ENCODE results near the gene GRM7. TPM values are rescaled to one million over a fixed set of nuclear protein-coding genes. Genes with fewer than 3 reads are reported as not detected.
A peak's percentile ranks its signal among the peaks of the same experiment; 100 is the strongest.

GRM7 gene
- polyA plus RNA-seq, 12 donors, result 0.04 to 0.45 (median 0.19) TPM; not detected in 8

- no peak for DNase-seq
These were observed 637.8 kb downstream of the GRM7 start for GRCh38 chr3:7498715-7499114.

- DNase-seq, result no peak
These were observed 642.5 kb downstream of the GRM7 start for GRCh38 chr3:7503431-7503830.

GRCh38 chr3:7504886-7505775 lies 644.2 kb downstream of the GRM7 start:
- DNase-seq, result no peak

DNA sequence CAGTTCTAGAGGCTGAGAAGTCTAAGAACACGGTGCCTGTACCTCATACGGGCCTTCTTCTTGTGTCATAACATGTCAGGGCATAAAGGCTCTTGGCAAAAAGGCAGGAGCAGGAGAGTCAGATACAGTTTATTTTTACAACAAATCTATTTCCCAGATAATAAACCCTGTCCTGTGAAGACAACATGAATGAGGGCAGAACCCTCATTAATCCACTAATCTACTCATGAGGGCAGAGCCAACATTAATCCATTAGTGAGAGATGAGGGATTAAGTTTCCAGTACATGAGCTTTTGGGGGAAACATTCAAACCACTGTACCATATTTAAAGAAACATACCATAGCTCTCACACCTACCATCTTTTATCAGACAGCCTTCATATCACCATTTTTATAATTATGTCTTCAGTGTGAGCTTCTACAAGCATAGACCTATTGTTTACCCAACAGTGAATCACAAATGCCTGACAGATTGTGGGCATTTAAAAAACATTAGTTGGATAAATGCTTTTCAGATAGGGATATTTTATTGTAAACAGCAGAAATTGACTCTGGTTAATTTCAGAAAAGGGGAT lies 645.8 kb downstream of the GRM7 start:
- DNase-seq, result no peak

DNA sequence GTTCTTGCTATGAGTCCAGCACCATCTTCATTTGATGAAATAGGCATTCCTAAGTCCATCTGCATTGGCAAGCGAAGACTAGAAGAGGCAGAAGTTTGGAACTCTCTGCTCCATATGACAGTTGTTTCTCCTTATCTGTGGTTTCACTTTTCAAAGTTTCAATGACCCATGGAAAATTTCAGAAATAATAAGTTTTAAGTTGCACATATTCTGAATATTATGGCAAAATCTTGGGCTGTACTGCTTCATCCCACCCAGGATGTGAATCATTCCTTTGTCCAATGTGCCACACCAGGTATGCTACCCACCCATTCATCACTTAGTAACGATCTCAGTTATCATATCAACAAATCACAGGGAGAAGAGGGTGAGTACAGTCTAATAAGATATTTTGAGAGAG lies 647.9 kb downstream of the GRM7 start:
- no peak for DNase-seq

- DNase-seq, result no peak
These were observed 651.1 kb downstream of the GRM7 start for GRCh38 chr3:7512048-7512447.

DNA sequence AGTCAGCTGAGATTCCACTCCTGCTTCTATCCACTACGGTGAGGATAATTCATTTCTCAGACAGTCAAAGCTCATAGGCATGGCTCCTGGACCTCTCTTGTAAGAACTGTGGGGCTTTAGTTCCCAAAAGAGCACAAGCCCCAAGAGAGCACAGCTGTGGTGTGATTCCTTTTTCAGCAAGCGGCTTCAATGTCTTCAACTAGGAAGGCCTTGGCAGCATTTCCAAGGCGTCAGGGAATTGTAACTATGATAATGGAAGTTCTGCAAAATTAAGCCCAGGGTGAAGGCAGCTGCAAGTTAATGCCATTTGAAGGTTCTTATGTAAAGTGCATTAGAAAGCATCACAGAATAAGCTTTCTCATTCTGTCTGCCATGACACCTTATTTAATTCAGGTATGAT lies 657.1 kb downstream of the GRM7 start:
- DNase-seq, result peak; percentile 13

GRCh38 chr3:7518456-7518855 lies 657.5 kb downstream of the GRM7 start:
- DNase-seq, result peak; percentile 23

GRCh38 chr3:7520059-7520458 lies 659.1 kb downstream of the GRM7 start:
- no peak for DNase-seq

GRCh38 chr3:7520593-7520992 lies 659.7 kb downstream of the GRM7 start:
- no peak for DNase-seq

DNA sequence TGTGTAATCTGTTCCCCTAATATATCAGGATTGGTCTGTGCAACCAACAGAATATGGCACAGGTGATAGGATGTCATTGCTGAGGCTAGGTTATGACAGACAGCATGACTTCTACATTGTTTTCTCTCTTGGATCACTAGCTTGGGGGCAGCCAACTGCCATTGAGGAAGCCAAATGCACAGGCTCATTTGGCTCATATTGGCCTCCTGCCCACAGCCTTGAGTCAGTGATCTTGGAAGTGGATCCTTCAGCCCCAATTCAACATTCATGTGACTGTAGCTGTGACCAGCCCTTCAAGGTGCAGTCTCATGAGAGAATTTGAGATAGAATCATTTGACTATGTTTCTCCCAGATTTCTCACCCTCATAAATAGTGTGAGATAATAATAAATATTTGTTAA lies 675.6 kb downstream of the GRM7 start:
- no peak for DNase-seq

GRCh38 chr3:7536921-7537320 lies 676.0 kb downstream of the GRM7 start:
- DNase-seq, result no peak

- DNase-seq, result no peak
These were observed 682.5 kb downstream of the GRM7 start for GRCh38 chr3:7543294-7543880.

DNA sequence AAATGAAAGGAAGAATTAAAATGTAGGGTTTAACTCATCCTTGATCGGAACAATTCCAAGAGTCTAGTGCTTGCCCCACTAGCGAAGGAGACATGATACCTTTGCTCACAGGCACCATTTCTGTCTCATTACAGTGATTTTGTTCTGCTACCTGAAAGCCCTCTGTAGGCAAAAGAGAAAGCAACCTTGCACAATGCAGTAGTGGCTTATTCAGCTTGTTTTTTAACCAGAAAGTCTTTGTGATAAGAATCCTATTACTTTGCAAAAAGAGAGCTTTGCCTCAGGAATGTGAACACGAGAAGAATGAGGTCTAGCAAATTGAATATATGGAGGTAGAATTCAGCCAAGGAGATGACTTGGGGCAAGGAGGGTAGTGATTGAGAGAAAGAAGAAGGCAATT lies 684.4 kb downstream of the GRM7 start:
- no peak for DNase-seq

GRCh38 chr3:7546253-7546652 lies 685.3 kb downstream of the GRM7 start:
- DNase-seq, result peak; percentile 11

DNA sequence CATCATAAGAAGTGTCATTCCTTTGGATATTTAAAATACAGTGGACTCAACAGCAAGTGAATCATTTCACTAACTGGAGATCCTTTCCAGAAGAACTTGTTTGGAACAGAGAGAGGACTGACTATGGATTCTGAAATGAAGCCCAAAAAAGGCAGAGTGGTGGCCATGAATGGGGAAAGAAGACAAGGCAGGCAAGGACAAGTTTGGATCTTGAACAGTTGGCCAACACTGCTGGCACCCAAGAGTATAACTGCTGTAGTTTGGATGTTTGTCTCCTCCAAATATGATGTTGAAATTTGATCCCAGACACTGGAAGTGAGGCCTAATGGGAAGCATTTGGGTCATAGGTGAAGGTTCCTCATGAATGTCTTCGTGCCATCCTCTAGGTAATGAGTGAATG lies 686.9 kb downstream of the GRM7 start:
- DNase-seq, result no peak

DNA sequence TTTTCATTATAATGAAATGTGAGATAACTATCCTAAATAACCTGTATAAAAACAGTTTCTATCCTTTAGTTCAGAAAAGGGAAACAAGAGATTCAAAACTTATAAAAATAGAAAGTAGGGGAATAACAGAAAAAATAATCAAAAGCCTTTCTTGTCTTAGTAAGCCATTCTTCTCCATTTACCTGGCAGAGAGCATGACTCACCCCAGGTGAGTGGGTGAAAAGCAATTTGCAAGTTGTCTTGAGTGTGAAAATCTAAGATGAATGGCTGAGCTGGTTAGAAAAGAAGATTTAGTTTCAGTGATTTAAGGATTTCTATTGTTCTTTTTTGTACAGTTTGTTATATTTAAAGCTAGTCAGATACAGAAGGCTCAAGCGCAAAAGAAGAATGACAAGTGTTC lies 702.0 kb downstream of the GRM7 start:
- no peak for DNase-seq

DNA sequence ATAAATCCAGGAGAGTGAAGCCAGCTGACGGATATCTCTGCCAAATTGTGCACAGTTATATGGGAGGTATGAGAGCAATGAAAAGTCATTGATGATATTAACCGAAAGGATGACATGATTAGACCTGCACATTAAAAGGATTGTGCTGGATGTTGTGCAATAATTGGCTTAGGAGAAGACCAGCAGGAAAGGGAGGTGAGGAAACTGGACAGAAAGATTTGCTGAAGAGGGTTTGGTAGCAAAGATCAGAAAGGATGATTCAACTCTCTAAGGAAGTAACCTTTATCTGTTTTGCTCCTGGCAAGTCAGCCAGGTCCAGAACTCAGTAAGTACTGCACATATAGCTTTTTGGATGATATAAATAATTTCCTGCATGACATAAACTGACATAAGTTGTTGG lies 704.7 kb downstream of the GRM7 start:
- no peak for DNase-seq

GRCh38 chr3:7567160-7567559 lies 706.2 kb downstream of the GRM7 start:
- DNase-seq, result no peak

DNA sequence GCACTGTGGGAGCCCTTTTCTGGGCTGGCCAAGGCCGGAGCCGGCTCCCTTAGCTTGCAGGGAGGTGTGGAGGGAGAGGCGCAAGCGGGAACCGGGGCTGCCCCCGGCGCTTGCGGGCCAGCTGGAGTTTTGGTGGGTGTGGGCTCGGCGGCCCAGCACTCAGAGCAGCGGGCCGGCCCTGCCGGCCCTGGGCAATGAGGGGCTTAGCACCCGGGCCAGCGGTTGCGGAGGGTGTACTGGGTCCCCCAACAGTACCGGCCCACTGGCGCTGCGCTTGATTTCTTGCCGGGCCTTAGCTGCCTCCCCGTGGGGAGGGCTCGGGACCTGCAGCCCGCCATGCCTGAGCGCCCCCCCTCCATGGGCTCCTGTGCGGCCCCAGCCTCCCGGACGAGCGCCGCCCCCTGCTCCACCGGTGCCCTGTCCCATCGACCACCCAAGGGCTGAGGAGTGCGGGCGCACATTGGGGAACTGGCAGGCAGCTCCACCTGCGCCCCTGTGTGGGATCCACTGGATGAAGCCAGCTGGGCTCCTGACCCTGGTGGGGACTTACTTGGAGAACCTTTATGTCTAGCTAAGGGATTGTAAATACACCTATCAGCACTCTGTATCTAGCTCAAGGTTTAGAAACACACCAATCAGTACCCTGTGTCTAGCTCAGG lies 707.7 kb downstream of the GRM7 start:
- no peak for DNase-seq

- no peak for DNase-seq
These were observed 712.4 kb downstream of the GRM7 start for GRCh38 chr3:7573330-7573729.

DNA sequence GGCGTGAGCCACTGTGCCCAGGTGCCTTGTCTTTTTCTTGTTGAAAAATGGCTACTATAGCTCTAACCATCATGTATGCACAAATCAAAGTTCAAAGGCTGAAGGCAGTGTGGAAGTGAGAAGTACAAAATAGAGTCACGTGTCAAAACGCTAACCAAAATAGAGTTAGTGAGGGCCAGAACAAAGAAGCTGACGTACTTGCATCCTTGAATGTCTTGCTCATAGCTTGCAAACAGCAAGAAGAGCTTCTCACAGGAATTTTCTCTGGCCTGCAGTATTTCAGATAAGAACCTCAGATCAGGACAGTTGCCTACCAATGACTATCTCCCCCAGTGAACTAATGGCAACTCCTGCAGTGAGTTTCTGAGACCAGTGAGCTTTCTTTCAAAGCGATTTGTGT lies 713.5 kb downstream of the GRM7 start:
- DNase-seq, result no peak

DNA sequence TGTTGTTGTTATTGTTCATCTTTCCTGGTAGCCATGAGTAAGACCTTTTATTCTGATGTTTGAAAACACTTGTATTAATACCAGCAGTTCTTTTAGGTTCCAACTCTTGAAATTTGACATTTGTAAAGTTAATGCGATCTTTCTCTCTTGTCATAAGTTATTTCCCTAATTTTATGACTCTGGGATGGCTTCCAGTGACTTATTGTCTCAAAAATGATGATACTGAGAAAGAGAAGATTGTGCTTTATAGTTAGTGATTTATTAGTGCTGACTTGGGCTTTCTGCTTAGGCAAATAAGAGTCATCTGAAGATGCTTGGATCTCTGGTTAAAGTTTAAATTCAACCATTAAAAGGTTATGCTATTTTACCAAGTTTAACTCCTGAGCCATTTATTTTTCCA lies 715.2 kb downstream of the GRM7 start:
- DNase-seq, result no peak

Data from muscle of arm (tissue), 12 donors.